Heart left ventricle (tissue), 13 donors: ENCODE measurements around the gene CKMT2.

ENCODE experiments used
- POLR2A ChIP-seq, 2 donors: fragments of 450-650 bp; IDR thresholded peaks; one replicate each; pipeline ENCODE4 v1.6.1; 2017; ENCODE audit warnings: antibody characterized with exemption in 2 of 2, mild to moderate bottlenecking in 2 of 2, moderate library complexity in 2 of 2
- TF ChIP-seq, protein P1 (sequence below), 12 donors: fragments of 200-600 bp; sonication (generic) in 4 of 12; IDR thresholded peaks; one replicate each; pipeline versions ENCODE4 v1.5.0 to v1.8.0; 2018 to 2022; ENCODE audit warnings: antibody characterized with exemption in 12 of 12, mild to moderate bottlenecking in 5 of 12
- donor health status: ischemic (EF 13 %, LVEDD 7.1; RV severe dilation, severe dysfunction).
- donor health status: DM: no; HTN: yes; CAD: no.
- donor health status: DM: no; HTN: no; CAD: no.
- donor health status: ischemic (EF 25% LVEDD 6.9; RV normal size, moderate dysfunction).
- donor health status: ischemic (EF 25% LVEDD 5.7; RV mildly dilated, moderate dysfunction).
- donor health status: ischemic (EF 35%, LVEDD 5.7; RV mildly dilated, moderate dysfunction).
- donor health status: nonischemic (EF 11% LVEDD 7.7; RV severe dilation, severe dysfunction).
- donor health status: DM: yes; HTN: yes; CAD: no.
- donor health status: PGD.
- donor health status: ischemic (EF 29% LVEDD 5.4; RV normal size, mild dysfunction).
- donor health status: nonischemic (EF 23%, LVEDD 6.1; RV moderate dilation, normal function).

- TF ChIP-seq POLR2A (IDR thresholded peaks at IDR 0.05), result no peak
- TF ChIP-seq, protein P1, sequence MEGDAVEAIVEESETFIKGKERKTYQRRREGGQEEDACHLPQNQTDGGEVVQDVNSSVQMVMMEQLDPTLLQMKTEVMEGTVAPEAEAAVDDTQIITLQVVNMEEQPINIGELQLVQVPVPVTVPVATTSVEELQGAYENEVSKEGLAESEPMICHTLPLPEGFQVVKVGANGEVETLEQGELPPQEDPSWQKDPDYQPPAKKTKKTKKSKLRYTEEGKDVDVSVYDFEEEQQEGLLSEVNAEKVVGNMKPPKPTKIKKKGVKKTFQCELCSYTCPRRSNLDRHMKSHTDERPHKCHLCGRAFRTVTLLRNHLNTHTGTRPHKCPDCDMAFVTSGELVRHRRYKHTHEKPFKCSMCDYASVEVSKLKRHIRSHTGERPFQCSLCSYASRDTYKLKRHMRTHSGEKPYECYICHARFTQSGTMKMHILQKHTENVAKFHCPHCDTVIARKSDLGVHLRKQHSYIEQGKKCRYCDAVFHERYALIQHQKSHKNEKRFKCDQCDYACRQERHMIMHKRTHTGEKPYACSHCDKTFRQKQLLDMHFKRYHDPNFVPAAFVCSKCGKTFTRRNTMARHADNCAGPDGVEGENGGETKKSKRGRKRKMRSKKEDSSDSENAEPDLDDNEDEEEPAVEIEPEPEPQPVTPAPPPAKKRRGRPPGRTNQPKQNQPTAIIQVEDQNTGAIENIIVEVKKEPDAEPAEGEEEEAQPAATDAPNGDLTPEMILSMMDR (IDR thresholded peaks at IDR 0.05), result no peak
Observed at GRCh38 chr5:81246697-81247096, 13.6 kb downstream of the CKMT2 start.
